Bronchial epithelial cell (primary cell): Measurements from ENCODE around the gene SIGLEC10. TPM values are rescaled to one million over a fixed set of nuclear protein-coding genes. Genes with fewer than 3 reads are reported as not detected.
"Not testable (repeated sequence)": the region's sequence is repeated elsewhere in the genome, so short reads cannot be mapped to it uniquely, and the experiment has no call there.

Source experiments
- DNase-seq: peaks from one replicate; pipeline ENCODE4 v3.0.0-alpha.2; 2010; ENCODE audit warnings: low read depth
- FAIRE-seq: peaks from 2 replicates; lab custom pipeline; 2011; peaks lifted over from hg19 to GRCh38; lab: Jason Lieb, UNC
- H3K27me3 ChIP-seq: 2 replicates; pipeline ENCODE4 v1.5.1; 2011; ENCODE audit warnings: low read length; ENCODE audit not compliant: control insufficient read depth, insufficient read depth
- H3K36me3 ChIP-seq: 2 replicates; pipeline ENCODE4 v1.5.1; 2011; ENCODE audit warnings: low read length; ENCODE audit not compliant: control insufficient read depth, insufficient read depth
- H3K4me3 ChIP-seq: 2 replicates; pipeline ENCODE4 v1.5.1; 2011; ENCODE audit warnings: mild to moderate bottlenecking, low read depth, low read length, control low read depth
- total RNA-seq: library from RNA; depleted of rRNA; stranded (reverse); fragments of >200 nt; gene quantifications from 2 replicates; pipeline ENCODE4 v1.2.1, GENCODE V29; 2014
- TF ChIP-seq, protein P1 (sequence below): IDR thresholded peaks from 2 replicates; pipeline ENCODE4 v1.5.1; 2011; ENCODE audit warnings: mild to moderate bottlenecking, moderate library complexity, low read length, control low read depth, inconsistent platforms; ENCODE audit not compliant: insufficient read depth, severe bottlenecking

The SIGLEC10 gene
- total RNA-seq, 1 donor from 2014 or later = not detected

DNA sequence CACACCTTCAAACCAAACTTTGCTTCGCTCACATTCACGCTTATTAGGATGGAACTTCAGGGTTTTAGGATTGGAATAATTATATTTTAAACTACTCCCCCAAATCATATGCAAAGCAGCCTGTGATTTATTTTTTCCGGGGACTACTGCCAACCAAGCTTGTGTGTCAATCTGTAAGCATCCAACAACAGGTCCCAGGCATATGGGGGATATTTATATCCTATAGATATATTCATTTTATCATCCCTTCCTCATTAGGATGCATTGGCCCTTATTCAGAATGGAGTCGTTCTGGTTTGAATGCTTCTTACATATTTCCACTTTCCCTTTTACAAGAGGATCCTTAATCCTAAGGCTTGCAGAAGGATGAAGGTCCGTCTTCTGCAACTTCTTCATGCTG lies 18.2 kb downstream of the SIGLEC10 start:
- DNase-seq (no peak), FAIRE-seq (no peak)
- H3K4me3 ChIP-seq = no peak overlapping the region
- no peaks in the 10 kb centered on the region for H3K36me3 ChIP-seq
- TF ChIP-seq, protein P1, sequence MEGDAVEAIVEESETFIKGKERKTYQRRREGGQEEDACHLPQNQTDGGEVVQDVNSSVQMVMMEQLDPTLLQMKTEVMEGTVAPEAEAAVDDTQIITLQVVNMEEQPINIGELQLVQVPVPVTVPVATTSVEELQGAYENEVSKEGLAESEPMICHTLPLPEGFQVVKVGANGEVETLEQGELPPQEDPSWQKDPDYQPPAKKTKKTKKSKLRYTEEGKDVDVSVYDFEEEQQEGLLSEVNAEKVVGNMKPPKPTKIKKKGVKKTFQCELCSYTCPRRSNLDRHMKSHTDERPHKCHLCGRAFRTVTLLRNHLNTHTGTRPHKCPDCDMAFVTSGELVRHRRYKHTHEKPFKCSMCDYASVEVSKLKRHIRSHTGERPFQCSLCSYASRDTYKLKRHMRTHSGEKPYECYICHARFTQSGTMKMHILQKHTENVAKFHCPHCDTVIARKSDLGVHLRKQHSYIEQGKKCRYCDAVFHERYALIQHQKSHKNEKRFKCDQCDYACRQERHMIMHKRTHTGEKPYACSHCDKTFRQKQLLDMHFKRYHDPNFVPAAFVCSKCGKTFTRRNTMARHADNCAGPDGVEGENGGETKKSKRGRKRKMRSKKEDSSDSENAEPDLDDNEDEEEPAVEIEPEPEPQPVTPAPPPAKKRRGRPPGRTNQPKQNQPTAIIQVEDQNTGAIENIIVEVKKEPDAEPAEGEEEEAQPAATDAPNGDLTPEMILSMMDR = no peak
- H3K27me3 ChIP-seq = no peaks in the 10 kb centered on the region

DNA sequence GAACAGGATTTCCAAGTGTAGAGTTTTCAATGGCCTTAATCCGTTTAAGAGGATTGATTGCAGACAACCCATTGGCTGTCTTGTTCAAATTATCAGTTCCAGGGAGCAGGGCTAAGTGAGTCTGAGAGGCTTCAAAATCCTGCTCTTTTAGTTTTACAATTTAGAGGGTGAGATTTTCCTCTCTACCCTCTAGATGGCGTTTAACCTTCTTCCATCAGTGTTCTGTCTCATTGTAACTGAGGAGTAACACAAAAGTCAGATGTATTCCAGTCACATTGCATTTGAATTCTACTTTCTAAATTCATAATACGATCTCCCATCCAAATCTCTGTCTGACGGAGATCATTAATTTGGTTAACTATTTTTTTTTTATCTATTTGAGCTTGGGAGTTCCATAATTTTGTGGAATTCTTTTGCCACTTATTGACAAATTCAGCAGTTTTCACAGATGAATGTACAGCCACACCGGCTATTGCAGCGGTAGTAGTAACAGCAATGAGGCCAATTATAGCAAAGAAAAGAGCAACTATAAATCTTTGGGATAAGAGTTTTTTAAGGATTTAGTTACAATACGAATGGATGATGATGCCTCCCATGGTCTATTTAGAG lies 19.2 kb downstream of the SIGLEC10 start:
- no peaks in the 10 kb centered on the region for H3K27me3 ChIP-seq
- H3K36me3 ChIP-seq = no peaks in the 10 kb centered on the region
- DNase-seq = peak; percentile 24
- H3K4me3 ChIP-seq = no peak overlapping the region
- TF ChIP-seq, protein P1 = peak; percentile 43
- no peak for FAIRE-seq

DNA sequence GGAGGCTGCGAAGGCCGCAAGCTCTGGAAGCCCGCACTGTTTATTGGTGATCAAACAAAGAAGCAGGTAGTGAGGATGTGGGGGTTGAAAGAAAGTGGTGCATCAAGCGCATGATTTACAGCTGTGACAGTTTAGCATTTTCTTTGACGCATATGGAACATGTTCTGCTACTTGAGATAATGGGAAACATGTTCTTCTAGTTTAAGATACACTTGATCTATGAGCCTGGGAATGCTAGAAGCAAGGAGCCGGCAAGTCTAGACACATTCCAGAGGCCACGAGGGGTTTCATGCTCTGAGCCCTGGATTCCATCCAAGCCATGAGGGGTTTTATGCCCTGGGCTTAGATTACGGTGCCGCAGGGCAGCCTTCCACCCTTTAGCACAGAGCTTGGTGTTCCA lies 20.0 kb downstream of the SIGLEC10 start:
- FAIRE-seq = not testable (repeated sequence)

DNA sequence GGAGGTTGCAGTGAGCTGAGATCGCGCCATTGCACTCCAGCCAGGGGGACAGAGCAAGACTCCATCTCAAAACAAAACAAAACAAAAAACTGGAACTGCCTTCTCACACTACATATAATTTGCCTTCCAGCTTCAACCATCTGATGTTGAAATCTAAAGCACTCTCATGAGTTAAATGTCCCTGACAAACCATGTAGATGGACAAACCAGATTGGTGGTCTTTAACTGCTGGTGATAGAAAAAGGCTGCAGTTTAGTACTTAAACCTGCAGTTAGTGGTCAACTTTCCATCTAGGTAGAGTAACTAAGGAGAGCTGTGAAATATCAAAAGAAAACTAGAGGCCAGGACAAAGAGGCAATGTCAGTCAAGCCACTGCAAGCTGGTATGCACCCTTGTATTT lies 21.3 kb downstream of the SIGLEC10 start:
- FAIRE-seq (no peak), DNase-seq (no peak)
- Histone ChIP-seq H3K27me3 (no peaks in the 10 kb centered on the region), H3K36me3 (no peaks in the 10 kb centered on the region), H3K4me3 (no peak overlapping the region)
- TF ChIP-seq, protein P1 = no peak

More for the DNA sequence above, 20.0 kb downstream of the SIGLEC10 start:
- H3K36me3 ChIP-seq, H3K4me3 ChIP-seq, H3K27me3 ChIP-seq: not testable (repeated sequence)
- DNase-seq = peak; percentile 26

DNA sequence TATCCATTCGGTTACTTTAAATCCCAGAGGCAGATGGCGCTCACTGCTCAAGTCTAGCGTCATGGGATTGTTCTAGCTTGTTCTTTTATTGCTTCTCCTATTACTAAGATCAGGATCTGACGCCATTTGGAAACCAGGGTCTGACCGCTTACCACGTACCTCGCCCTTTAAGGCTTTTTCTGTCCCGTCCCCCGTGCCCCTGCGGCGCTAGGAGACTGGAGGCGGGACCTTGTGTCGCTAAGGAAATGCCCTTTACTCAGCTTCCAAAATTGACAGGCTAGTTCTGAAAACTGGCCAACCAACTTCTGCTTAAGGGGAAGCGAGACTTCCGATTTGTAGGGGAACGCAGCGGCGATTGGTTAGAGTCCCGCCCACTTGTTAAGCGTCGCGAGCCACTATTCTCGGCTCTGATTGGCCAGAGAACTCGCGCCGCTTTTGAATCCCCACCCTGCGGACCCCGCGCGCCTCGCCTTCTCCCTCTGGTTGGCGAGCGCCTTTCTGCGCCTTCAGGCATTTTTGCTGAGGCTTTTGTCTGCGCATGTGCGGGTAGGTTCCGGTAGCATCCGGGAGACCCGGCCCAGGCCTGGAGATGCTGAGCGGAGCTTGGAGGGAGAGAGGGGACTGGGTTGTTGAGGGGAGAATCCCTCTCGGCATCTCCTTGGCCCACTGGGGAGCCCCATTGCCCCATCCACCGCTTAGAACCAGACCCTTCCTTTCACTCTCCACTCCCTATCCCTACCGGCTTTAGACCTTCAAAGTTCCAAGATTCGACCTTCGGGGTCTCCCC lies 23.2 kb downstream of the SIGLEC10 start:
- no peaks in the 10 kb centered on the region for H3K27me3 ChIP-seq
- FAIRE-seq = no peak

DNA sequence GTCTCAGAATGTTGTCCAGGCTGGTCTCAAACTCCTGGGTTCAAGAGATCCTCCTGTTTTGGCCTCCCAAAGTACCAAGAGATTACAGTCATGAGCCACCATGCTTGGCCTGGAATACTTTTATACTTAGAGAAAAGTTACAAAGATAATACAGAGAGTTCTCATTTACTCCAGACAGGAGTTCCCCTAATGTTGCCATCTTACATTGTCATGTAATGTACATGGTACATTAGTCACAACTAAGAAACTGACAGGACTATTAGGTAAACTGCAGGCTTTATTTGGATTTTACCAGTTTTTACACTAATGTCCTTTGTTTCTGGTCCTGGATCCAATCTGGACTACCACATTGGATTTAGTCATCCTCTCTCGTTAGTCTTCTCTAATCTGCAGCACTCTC lies 24.7 kb downstream of the SIGLEC10 start:
- FAIRE-seq (no peak), DNase-seq (no peak)
- Histone ChIP-seq H3K4me3 (no peak overlapping the region), H3K27me3 (no peaks in the 10 kb centered on the region), H3K36me3 (no peaks in the 10 kb centered on the region)
- TF ChIP-seq, protein P1 = no peak

More for the DNA sequence above, 23.2 kb downstream of the SIGLEC10 start:
- H3K4me3 ChIP-seq = peak overlapping the region; percentile 39
- H3K36me3 ChIP-seq = no peaks in the 10 kb centered on the region
- TF ChIP-seq, protein P1 = peak; percentile 22
- DNase-seq = peak; percentile 96
